CD4-positive, alpha-beta T cell treated with Interleukin-17A for 1 hour (primary cell): ENCODE results near the gene DNALI1.
A peak's percentile ranks its signal among the peaks of the same experiment; 100 is the strongest.
"Not testable (repeated sequence)": the region's sequence is repeated elsewhere in the genome, so short reads cannot be mapped to it uniquely, and the experiment has no call there.

Experiments
- DNase-seq: peaks from one replicate; pipeline ENCODE4 v3.0.0-alpha.2; 2020

Gene DNALI1

GRCh38 chr1:37556712-37557196, at the start of gene DNALI1:
Gene DNALI1 (plus strand): TSS chr1:37556940. CDS start chr1:37556995, 55 bp downstream.
- peak; percentile 25 for DNase-seq

- no peak for DNase-seq
Observed at GRCh38 chr1:37509181-37509580, 47.6 kb upstream of the DNALI1 start.

GRCh38 chr1:37513795-37514349, 42.9 kb upstream of the DNALI1 start:
- peak; percentile 61 for DNase-seq

DNA sequence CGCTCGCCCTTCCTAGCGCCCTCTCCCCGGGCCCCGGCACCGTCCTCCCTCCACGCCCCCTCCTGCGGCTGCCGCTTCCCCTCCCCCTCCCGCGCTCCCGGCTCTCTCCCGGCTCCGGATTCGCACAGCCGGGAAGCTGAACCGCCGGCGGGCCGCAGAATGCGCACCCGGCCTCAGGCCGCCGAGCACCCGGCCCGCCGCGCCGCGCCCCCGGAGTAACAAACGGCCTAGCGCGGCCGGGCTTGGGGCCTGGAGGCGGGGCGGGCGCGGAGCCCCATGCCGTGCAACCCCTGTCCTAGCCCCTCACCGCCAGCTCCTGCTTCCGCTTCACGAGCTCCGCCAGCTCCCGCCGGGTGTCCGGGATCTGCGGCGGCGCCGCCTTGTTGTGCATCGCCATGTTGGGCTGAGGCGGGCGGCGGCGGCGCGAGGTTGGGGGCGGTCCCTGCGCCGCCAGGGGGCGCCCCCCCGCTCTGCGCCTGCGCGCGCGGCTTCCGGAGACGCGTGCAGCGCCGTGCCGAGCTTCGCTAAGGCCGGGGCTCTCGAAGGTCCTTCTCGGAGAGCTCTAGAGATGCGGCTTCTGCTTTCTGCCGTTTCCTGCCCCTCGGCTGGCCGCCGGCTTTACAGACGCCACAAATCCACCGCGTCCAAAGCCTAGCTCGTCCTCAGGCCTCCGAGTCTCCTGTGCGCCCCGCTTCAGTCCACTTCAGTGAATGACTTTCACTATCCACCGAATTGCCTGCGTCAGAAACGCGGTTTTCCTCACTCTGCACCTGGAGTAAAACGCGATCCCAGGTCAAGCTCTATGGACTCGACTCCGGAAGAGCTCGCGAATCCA, 42.2 kb upstream of the DNALI1 start, which contains the start of gene MEAF6:
MEAF6 (minus strand) TSS at position 417 of the 835 bp plus-strand sequence; CDS start at position 397, 20 bp downstream.
- DNase-seq = peak; percentile 85

DNA sequence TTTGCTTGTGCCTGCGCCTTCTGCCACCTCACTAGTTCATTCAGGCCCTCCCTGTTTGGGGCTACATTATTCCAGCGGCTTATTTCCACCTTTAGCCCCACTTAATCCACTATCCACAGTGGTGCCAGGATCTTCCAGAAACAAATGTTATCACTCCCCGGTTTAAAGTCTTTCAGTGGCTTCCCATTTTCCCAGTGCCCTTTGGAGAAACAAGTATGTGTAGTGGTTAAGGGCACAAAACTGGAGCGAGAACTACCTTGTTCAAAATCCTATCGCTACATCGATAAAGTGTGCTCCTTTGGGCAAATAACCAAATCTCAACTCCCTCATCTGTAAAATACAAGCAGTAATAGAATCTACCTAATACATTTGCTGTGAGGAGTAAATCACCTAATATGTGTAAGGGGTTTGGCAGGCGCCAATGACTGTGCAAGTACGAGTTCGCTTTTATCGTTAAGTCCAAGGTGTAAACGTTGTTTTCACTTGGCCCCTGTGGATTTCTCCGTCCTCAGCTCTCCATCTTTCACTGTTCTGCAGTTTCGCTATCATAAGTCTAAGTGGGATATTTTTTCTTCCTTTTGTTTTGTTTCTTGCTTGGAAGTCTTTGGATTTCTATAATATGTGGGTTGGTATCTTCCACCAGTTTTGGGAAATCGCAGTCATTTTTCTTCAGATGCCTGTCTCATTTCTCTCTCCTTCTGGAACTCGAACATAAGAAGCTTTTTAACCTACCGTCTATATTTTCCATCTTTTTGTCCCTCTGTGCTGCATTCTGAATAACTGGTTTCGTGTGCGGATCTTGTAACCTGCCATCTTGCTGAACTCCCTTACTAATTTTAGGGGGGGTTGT, 41.3 kb upstream of the DNALI1 start:
- peak; percentile 16 for DNase-seq

GRCh38 chr1:37517569-37517968, 39.2 kb upstream of the DNALI1 start:
- DNase-seq = no peak

- DNase-seq = not testable (repeated sequence)
Observed at GRCh38 chr1:37518241-37518640, 38.5 kb upstream of the DNALI1 start.

GRCh38 chr1:37518929-37519328, 37.8 kb upstream of the DNALI1 start:
- DNase-seq = peak; percentile 79

DNA sequence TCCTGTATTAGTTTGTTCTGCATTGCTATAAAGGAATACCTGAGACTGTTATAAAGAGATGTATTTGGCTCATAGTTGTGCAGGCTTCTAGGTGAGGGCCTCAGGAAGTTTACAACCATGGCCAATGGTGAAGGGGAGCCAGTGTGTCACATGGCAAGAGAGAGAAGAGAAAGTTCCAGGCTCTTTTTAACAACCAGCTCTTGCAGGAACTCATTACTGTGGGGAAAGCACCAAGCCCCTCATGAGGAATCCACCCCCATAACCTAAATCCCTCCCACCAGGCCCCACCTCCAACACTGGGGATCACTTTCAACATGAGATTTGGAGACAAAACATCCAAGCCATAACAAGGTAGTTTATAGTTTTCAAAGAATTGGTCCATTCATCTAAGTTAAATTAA, 37.1 kb upstream of the DNALI1 start:
- DNase-seq = peak; percentile 18

GRCh38 chr1:37529888-37530287, 26.9 kb upstream of the DNALI1 start:
- not testable (repeated sequence) for DNase-seq

- not testable (repeated sequence) for DNase-seq
Observed at GRCh38 chr1:37532418-37533156, 24.2 kb upstream of the DNALI1 start.

GRCh38 chr1:37533317-37534093, 23.2 kb upstream of the DNALI1 start:
- no peak for DNase-seq

- no peak for DNase-seq
Observed at GRCh38 chr1:37537378-37537777, 19.4 kb upstream of the DNALI1 start.

DNA sequence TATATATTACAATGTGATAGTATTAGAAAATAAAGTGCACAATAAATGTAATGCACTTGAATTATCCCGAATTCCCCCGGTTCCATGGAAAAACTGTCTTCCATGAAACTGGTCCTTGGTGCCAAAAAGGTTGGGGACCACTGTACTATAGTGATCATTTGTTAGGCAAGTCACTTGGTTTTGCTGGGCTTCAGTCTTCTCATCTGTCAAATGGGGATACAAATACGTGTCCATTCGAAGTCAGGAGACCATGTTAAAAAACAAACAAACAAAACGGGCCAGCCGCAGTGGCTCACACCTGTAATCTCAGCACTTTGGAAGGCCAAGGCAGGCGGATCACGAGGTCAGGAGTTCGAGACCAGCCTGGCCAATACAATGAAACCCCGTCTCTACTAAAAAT, 17.6 kb upstream of the DNALI1 start:
- DNase-seq = not testable (repeated sequence)

GRCh38 chr1:37540036-37540785, 16.5 kb upstream of the DNALI1 start:
- DNase-seq = no peak

- no peak for DNase-seq
Observed at GRCh38 chr1:37544530-37544929, 12.2 kb upstream of the DNALI1 start.

DNA sequence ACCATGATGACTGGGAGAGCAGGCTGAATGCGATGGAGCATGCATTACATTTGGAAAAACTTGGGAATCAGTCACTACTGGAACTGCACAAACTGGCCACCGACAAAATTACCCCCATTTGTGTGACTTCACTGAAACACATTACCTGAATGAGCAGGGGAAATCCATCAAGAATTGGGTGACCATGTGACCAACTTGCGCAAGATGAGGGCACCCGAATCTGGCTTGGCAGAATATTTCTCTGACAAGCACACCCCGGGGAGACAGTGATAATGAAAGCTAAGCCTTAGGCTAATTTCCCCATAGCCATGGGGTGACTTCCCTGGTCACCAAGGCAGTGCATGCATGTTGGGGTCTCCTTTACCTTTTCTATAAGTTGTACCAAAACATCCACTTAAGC, 11.7 kb upstream of the DNALI1 start:
- DNase-seq = no peak

- no peak for DNase-seq
Observed at GRCh38 chr1:37549341-37549740, 7.4 kb upstream of the DNALI1 start.

GRCh38 chr1:37553598-37553926, 3.2 kb upstream of the DNALI1 start:
- DNase-seq = no peak

- DNase-seq = peak; percentile 95
Observed at GRCh38 chr1:37553927-37554808, 2.6 kb upstream of the DNALI1 start, which contains the start of gene SNIP1. Gene SNIP1 (minus strand): TSS chr1:37554293. CDS start chr1:37554229, 64 bp downstream.
